BE2C (cell line): Measurements from ENCODE around the gene HINT3.

Experiments
- DNase-seq: peaks from one replicate; pipeline ENCODE4 v3.0.0-alpha.2; 2020
- H3K27me3 ChIP-seq: fragments of 250-450 bp; sonication (Bioruptor Pico); 2 replicates; pipeline ENCODE4 v1.5.1; 2020; ENCODE audit warnings: mild to moderate bottlenecking
- H3K36me3 ChIP-seq: fragments of 250-450 bp; sonication (Bioruptor Pico); 2 replicates; pipeline ENCODE4 v1.5.1; 2020; ENCODE audit warnings: mild to moderate bottlenecking
- H3K4me1 ChIP-seq: fragments of 250-450 bp; sonication (Bioruptor Pico); 2 replicates; pipeline ENCODE4 v1.5.1; 2020
- H3K4me3 ChIP-seq: 2 replicates; pipeline ENCODE4 v1.5.1; 2011; ENCODE audit warnings: low read depth, low read length
- H3K9me3 ChIP-seq: fragments of 250-450 bp; sonication (Bioruptor Pico); 2 replicates; pipeline ENCODE4 v1.5.1; 2020
- CTCF ChIP-seq: IDR thresholded peaks from 2 replicates; pipeline ENCODE4 v1.5.1; 2012; ENCODE audit warnings: mild to moderate bottlenecking, low read depth, low read length

HINT3 gene

DNA sequence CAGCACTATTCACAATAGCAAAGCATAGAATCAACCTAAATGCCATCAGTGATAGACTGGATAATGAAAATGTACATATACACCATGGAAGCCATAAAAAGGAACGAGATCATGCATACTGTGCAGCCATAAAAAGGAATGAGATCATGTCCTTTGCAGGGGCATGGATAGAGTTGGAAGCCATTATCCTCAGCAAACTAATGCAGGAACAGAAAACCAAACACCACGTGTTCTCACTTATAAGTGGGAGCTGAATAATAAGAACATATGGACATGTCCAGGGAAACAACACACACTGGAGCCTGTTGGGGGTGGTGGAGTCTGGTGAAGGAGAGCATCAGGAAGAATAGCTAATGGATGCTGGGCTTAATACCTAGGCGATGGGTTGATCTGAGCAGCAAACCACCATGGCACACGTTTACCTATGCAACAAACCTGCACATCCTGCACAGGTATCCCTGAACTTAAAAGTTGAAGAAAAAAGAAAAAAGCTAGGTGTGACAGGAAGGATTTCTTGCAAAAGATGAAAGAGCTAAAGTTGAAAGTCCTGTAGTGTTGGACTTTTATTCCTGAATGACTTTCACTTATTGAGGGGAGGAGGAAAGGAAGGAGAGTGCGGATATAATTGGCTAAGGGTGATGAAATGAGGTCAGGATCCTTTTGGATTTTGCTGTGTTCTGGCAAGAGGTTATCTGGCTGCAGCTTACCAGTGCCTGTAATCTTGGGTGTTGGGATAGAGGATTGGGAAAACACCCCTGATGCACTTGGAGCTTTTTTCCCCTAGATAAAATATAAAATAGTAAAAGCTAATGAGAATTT, 38.3 kb downstream of the HINT3 start:
- no peaks in the 10 kb centered on the region for H3K27me3 ChIP-seq
- H3K4me3 ChIP-seq = no peak overlapping the region
- no peak for DNase-seq
- H3K9me3 ChIP-seq = no peaks in the 10 kb centered on the region
- H3K4me1 ChIP-seq = no peaks in the 10 kb centered on the region
- H3K36me3 ChIP-seq = peaks cover 12% of the 10 kb centered on the region
- no peak for TF ChIP-seq CTCF

DNA sequence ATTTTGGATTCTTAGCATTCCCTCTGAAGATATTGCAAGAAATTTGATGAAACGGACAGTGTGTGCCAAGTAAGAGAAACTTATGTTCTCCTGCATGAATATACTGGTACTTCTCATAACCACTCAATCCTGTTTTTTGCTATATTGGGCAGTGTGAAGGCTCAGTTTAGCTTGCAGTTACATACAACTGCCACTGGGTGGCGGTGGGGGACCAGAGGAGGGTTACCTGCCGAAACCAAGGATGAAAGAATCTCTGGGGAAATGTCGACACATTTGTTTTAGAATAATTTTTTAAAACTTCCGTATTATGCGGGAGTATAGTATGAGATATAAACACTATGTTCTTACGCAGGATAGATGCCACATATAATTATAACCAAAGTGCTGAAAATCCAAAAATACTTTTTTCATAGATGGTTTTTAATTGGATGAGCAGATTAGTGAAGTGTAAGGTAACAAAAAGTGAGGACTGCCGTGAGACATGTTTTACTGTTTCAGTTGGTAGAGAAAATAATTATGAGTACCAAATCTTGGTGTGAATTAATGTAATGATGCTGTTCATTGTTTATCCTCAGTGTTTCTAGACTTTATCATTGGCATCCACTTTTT, 39.5 kb downstream of the HINT3 start:
- TF ChIP-seq CTCF = peak; percentile 99
- DNase-seq = peak; percentile 70
- H3K4me3 ChIP-seq = 0 out of 2 replicates have a peak overlapping the region, but pooled peaks have one; percentile 4
- peaks cover 18% of the 10 kb centered on the region for H3K36me3 ChIP-seq
- no peaks in the 10 kb centered on the region for H3K27me3 ChIP-seq
- H3K4me1 ChIP-seq = no peaks in the 10 kb centered on the region
- no peaks in the 10 kb centered on the region for H3K9me3 ChIP-seq

DNA sequence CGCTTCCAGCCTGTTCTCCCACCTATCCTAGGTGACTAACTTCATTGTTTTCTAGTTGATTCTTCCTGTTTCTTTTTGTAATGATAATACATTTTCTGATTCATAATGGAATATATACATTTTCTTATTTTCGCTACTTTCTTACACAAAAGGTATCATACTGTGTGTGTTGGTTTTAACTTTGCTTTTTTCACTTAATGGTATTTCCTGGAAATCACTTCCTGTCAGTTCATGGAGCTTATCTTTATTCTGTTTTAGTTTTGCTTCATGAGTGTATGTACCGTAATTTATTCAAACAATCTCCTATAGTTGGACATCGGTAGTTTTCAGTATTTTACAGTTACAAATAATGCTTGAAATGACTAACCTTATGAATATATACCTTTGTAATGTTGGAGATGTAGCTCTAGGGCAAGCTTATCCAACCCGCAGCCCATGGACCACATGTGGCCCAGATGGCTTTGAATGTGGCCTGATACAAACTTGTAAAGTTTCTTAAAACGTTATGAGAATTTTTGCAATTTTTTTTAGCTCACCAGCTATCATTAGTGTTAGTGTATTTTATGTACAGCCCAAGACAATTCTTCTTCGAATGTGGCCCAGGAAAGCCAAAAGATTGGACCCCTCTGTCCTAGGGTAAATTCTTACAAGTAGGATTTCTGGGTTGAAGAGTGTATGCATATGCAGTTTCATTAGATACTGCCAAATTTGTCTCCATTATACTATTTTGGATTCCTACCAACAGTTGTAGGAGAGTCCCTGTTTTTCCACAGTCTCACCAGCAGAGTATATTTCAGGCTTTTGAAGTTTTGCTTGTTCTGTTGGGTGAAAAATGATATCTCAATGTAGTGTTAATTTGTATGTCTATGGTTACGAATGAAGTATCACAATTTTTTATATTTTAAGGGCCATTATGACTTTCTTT, 46.4 kb downstream of the HINT3 start:
- no peaks in the 10 kb centered on the region for H3K9me3 ChIP-seq
- H3K4me1 ChIP-seq = no peaks in the 10 kb centered on the region
- DNase-seq = no peak
- TF ChIP-seq CTCF = no peak
- H3K4me3 ChIP-seq = no peak overlapping the region
- H3K36me3 ChIP-seq = peaks cover 43% of the 10 kb centered on the region
- no peaks in the 10 kb centered on the region for H3K27me3 ChIP-seq

DNA sequence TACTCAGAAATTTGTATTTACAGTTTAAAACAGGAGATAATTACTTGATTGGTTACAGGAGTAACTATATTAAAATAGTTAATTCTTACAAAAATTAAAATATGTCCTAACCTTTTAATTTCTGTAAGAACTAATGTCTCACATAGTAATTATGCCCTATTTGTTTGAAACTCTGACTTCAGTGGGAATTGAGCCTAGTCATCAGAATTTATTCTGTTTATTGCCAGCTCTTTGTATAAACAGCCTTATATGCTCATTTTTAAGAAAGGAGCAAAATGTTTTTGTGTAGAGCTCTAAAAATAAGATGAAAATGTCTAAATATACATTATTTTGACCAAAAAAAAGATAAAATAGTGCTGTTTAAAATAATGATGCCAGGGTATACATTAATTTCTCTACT, 51.2 kb downstream of the HINT3 start:
- H3K36me3 ChIP-seq = peaks cover 56% of the 10 kb centered on the region
- H3K4me3 ChIP-seq = no peak overlapping the region
- no peaks in the 10 kb centered on the region for H3K4me1 ChIP-seq
- H3K27me3 ChIP-seq = no peaks in the 10 kb centered on the region
- no peak for TF ChIP-seq CTCF
- no peaks in the 10 kb centered on the region for H3K9me3 ChIP-seq
- no peak for DNase-seq

- Histone ChIP-seq H3K4me3 (no peak overlapping the region), H3K4me1 (no peaks in the 10 kb centered on the region), H3K9me3 (no peaks in the 10 kb centered on the region), H3K27me3 (no peaks in the 10 kb centered on the region), H3K36me3 (peaks cover 66% of the 10 kb centered on the region)
- no peak for DNase-seq
- no peak for TF ChIP-seq CTCF
Observed at GRCh38 chr6:126010040-126010439, 53.5 kb downstream of the HINT3 start.
